Measurements from ENCODE around the gene MAGEA9. TPM values are rescaled to one million over a fixed set of nuclear protein-coding genes. Genes with fewer than 3 reads are reported as not detected.

MAGEA9 gene
- polyA plus RNA-seq, 1 donor from 2014 or later = not detected

GRCh38 chrX:149825424-149825823, 43.7 kb downstream of the MAGEA9 start:
- Histone ChIP-seq H3K4me3 (ENCODE audit: low read length) (no peak overlapping the region), H3K27me3 (ENCODE audit: insufficient read depth, low read depth, low read length) (no peaks in the 10 kb centered on the region), H3K4me2 (ENCODE audit: low read length) (no peak overlapping the region), H3K27ac (ENCODE audit: low read length) (no peak overlapping the region), H3K9ac (ENCODE audit: low read length) (no peak overlapping the region), H3K9me2 (ENCODE audit: insufficient read depth, low read length) (no peaks in the 10 kb centered on the region), H3K36me3 (ENCODE audit: insufficient read depth, low read length) (no peaks in the 10 kb centered on the region), H2AFZ (ENCODE audit: low read depth, low read length) (no peak overlapping the region), H3K79me2 (replicated peaks; ENCODE audit: insufficient read depth, low read length) (no peaks in the 10 kb centered on the region), H4K20me1 (ENCODE audit: insufficient read depth) (no peaks in the 10 kb centered on the region), H3K9me3 (ENCODE audit: low read length) (no peaks in the 10 kb centered on the region), H3F3A (ENCODE audit: insufficient read depth, low read length, poor library complexity, severe bottlenecking) (no peaks in the 10 kb centered on the region)
- TF ChIP-seq TAF1 (IDR thresholded peaks at IDR 0.05; ENCODE audit: low read depth) = no peak
- TF ChIP-seq SMC3 (conservative IDR thresholded peaks at IDR 0.05; ENCODE audit: poor library complexity) = no peak
- TF ChIP-seq RAD21 (conservative IDR thresholded peaks at IDR 0.05) = no peak
- TF ChIP-seq CTCF (IDR thresholded peaks at IDR 0.05; ENCODE audit: poor library complexity, severe bottlenecking) = no peak
- no peak for TF ChIP-seq REST (IDR thresholded peaks at IDR 0.05; ENCODE audit: borderline replicate concordance)
- no peak for TF ChIP-seq POLR2AphosphoS5 (IDR thresholded peaks at IDR 0.05)
- no peak for TF ChIP-seq EP300 (conservative IDR thresholded peaks at IDR 0.05; ENCODE audit: poor library complexity, severe bottlenecking)
- no peak for TF ChIP-seq EZH2 (IDR thresholded peaks at IDR 0.05; ENCODE audit: borderline replicate concordance, insufficient read depth, low read length, poor library complexity, severe bottlenecking)
- no peak for TF ChIP-seq MXI1 (conservative IDR thresholded peaks at IDR 0.05; ENCODE audit: poor library complexity, severe bottlenecking)

- no peak overlapping the region for H3K27ac ChIP-seq (ENCODE audit: low read length)
- H3K36me3 ChIP-seq (ENCODE audit: insufficient read depth, low read length) = no peaks in the 10 kb centered on the region
- no peaks in the 10 kb centered on the region for H3K79me2 ChIP-seq (replicated peaks; ENCODE audit: insufficient read depth, low read length)
- no peaks in the 10 kb centered on the region for H4K20me1 ChIP-seq (ENCODE audit: insufficient read depth)
- no peak overlapping the region for H2AFZ ChIP-seq (ENCODE audit: low read depth, low read length)
- no peaks in the 10 kb centered on the region for H3F3A ChIP-seq (ENCODE audit: insufficient read depth, low read length, poor library complexity, severe bottlenecking)
- no peaks in the 10 kb centered on the region for H3K9me3 ChIP-seq (ENCODE audit: low read length)
- no peak overlapping the region for H3K4me3 ChIP-seq (ENCODE audit: low read length)
- no peak for TF ChIP-seq POLR2AphosphoS5 (IDR thresholded peaks at IDR 0.05)
- no peak for TF ChIP-seq CTCF (IDR thresholded peaks at IDR 0.05; ENCODE audit: poor library complexity, severe bottlenecking)
- TF ChIP-seq EP300 (conservative IDR thresholded peaks at IDR 0.05; ENCODE audit: poor library complexity, severe bottlenecking) = no peak
- TF ChIP-seq TAF1 (IDR thresholded peaks at IDR 0.05; ENCODE audit: low read depth) = no peak
- TF ChIP-seq EZH2 (IDR thresholded peaks at IDR 0.05; ENCODE audit: borderline replicate concordance, insufficient read depth, low read length, poor library complexity, severe bottlenecking) = no peak
- no peak for TF ChIP-seq SMC3 (conservative IDR thresholded peaks at IDR 0.05; ENCODE audit: poor library complexity)
- TF ChIP-seq MXI1 (conservative IDR thresholded peaks at IDR 0.05; ENCODE audit: poor library complexity, severe bottlenecking) = no peak
- no peak for TF ChIP-seq REST (IDR thresholded peaks at IDR 0.05; ENCODE audit: borderline replicate concordance)
- TF ChIP-seq RAD21 (conservative IDR thresholded peaks at IDR 0.05) = no peak
- no peak overlapping the region for H3K4me2 ChIP-seq (ENCODE audit: low read length)
- no peaks in the 10 kb centered on the region for H3K27me3 ChIP-seq (ENCODE audit: insufficient read depth, low read depth, low read length)
- H3K9me2 ChIP-seq (ENCODE audit: insufficient read depth, low read length) = no peaks in the 10 kb centered on the region
- H3K9ac ChIP-seq (ENCODE audit: low read length) = no peak overlapping the region
Observed at GRCh38 chrX:149827254-149827653, 45.5 kb downstream of the MAGEA9 start.
